ENCODE measurements around the gene ATP4B. TPM values are rescaled to one million over a fixed set of nuclear protein-coding genes. Genes with fewer than 3 reads are reported as not detected.

The ATP4B gene
- not detected in 2 replicates for total RNA-seq

GRCh38 chr13:113657851-113658741 lies at the start of gene ATP4B:
TSS of gene ATP4B (minus strand) at chr13:113658198. CDS start at chr13:113658144, 54 bp downstream.

GRCh38 chr13:113666951-113667701 lies 9.1 kb upstream of the ATP4B start, which contains the start of gene GRK1:
TSS of gene GRK1 (plus strand) at chr13:113667219. CDS start at chr13:113667387, 168 bp downstream.

Other genes with a start within 250 kb of the ATP4B start
- gene ADPRHL1, start 204.7 kb downstream of the ATP4B start, total RNA-seq, result 0.68 and 0.70 TPM in 2 replicates
- 4.1 and 4.4 TPM in 2 replicates for gene DCUN1D2, start 167.5 kb downstream of the ATP4B start, total RNA-seq
- 56.0 and 95.7 TPM in 2 replicates for gene TFDP1, start 73.4 kb downstream of the ATP4B start, total RNA-seq
- not detected in 2 replicates for gene GRK1, start 9.0 kb upstream of the ATP4B start, total RNA-seq
- 2.2 and 4.1 TPM in 2 replicates for gene TMEM255B, start 101.0 kb upstream of the ATP4B start, total RNA-seq
- gene GAS6, start 205.9 kb upstream of the ATP4B start, total RNA-seq, result 213 and 269 TPM in 2 replicates

All from hair follicular keratinocyte (primary cell).